ENCODE results near the gene PCGF1. TPM values are rescaled to one million over a fixed set of nuclear protein-coding genes. Genes with fewer than 3 reads are reported as not detected.

PCGF1 gene
- total RNA-seq, 3 donors from 2014 or later (not counting 1 experiment from before 2014, with no cell fraction given): 22.9 to 35.9 (median 33.2) TPM

DNA sequence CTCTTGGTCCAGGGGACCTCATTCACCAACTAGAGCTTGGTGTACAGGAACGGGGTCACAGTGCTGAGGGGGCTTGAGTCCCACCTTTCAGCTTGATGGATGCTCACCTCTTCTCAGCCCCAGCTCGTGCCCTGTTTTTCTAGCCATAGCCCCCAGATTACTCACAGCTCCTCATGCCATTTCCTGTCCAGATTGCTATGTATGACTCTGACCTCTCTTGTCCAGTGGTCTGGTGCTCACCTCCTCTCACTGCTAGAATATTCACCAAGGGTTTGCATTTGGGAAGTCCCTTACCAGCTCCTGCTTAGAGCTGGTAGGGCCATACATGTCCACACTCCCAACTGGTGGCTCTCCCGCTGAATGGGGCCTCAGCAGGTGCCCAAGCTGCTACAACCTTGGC lies 13.9 kb downstream of the PCGF1 start:
- Mint-ChIP-seq H3K9me3 (no peaks in the 10 kb centered on the region), H3K27ac (no peak overlapping the region), H3K36me3 (no peaks in the 10 kb centered on the region), H3K27me3 (ENCODE audit: low read depth in 2 of 2) (peaks cover 0 to 4% of the 10 kb centered on the region in 2 donors), H3K4me3 (no peak overlapping the region), H3K4me1 (peaks cover 8 to 20% of the 10 kb centered on the region in 2 donors)
- Histone ChIP-seq H3K9me3 (ENCODE audit: control insufficient read depth, insufficient read depth, low read length) (no peaks in the 10 kb centered on the region), H3K27me3 (ENCODE audit: control insufficient read depth, insufficient read depth, low read length) (no peaks in the 10 kb centered on the region), H3K27ac (ENCODE audit: low read length) (no peak overlapping the region), H3K4me1 (ENCODE audit: control insufficient read depth, insufficient read depth, low read length) (peaks cover 15% of the 10 kb centered on the region), H3K36me3 (ENCODE audit: control insufficient read depth, insufficient read depth, low read length) (peaks cover 42% of the 10 kb centered on the region), H3K4me3 (ENCODE audit: low read length) (no peak overlapping the region)
- ATAC-seq: no peak
- WGBS (ENCODE audit: insufficient coverage): 96% methylated on average over 3 of the region's 3 CpGs
- intact Hi-C loops (cut with micrococcal nuclease): no loop called here
- TF ChIP-seq, protein P1, sequence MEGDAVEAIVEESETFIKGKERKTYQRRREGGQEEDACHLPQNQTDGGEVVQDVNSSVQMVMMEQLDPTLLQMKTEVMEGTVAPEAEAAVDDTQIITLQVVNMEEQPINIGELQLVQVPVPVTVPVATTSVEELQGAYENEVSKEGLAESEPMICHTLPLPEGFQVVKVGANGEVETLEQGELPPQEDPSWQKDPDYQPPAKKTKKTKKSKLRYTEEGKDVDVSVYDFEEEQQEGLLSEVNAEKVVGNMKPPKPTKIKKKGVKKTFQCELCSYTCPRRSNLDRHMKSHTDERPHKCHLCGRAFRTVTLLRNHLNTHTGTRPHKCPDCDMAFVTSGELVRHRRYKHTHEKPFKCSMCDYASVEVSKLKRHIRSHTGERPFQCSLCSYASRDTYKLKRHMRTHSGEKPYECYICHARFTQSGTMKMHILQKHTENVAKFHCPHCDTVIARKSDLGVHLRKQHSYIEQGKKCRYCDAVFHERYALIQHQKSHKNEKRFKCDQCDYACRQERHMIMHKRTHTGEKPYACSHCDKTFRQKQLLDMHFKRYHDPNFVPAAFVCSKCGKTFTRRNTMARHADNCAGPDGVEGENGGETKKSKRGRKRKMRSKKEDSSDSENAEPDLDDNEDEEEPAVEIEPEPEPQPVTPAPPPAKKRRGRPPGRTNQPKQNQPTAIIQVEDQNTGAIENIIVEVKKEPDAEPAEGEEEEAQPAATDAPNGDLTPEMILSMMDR (IDR thresholded peaks at IDR 0.05): no peak
- DNase-seq: no peak

DNA sequence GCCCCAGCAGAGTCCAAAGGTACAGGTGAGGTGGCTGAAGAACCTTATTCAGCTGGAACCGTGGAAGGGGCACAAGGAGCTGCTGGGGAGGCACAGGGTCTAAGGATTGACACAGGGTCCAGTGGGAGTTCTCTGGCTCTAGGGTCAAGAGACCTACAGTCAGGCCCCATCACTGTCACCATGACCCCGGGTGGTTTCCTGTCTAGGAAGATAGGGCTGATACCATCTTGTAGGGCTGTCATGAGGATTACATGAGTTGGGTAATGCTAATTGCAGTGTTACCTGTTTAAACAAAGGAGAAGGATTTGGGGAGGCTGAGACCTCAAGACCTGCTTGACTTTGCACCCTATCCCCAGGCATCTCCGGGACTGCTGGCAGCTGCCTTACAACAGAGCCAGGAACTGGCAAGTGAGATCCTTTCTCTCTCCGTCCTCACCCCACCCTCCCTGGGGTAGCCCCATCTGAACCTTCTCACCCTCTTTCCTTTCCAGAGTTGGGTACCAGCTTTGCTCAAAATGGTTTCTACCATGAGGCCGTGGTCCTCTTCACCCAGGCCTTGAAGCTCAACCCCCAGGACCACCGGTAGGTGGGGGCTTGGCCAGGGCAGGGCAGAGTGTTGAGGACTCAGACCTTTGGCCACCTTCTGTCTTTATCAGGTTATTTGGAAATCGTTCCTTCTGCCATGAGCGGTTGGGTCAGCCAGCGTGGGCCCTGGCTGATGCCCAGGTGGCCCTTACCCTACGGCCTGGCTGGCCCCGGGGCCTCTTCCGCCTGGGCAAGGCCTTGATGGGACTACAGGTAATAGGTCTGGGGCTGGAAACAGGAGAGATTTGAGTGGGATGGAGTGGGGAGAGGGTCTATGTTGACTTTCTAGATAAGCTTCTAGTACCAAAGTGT lies 15.6 kb downstream of the PCGF1 start:
- Histone ChIP-seq H3K27me3 (ENCODE audit: control insufficient read depth, insufficient read depth, low read length) (no peaks in the 10 kb centered on the region), H3K4me1 (ENCODE audit: control insufficient read depth, insufficient read depth, low read length) (no peaks in the 10 kb centered on the region), H3K36me3 (ENCODE audit: control insufficient read depth, insufficient read depth, low read length) (peaks cover 44% of the 10 kb centered on the region), H3K9me3 (ENCODE audit: control insufficient read depth, insufficient read depth, low read length) (no peaks in the 10 kb centered on the region), H3K27ac (ENCODE audit: low read length) (no peak overlapping the region), H3K4me3 (ENCODE audit: low read length) (no peak overlapping the region)
- DNase-seq: no peak
- no peaks in the 10 kb centered on the region for H3K36me3 Mint-ChIP-seq
- no peak for ATAC-seq
- H3K27me3 Mint-ChIP-seq (ENCODE audit: low read depth in 2 of 2): no peaks in the 10 kb centered on the region
- H3K4me3 Mint-ChIP-seq: no peak overlapping the region
- no peaks in the 10 kb centered on the region for H3K9me3 Mint-ChIP-seq
- peaks cover 0 to 10% of the 10 kb centered on the region in 2 donors for H3K4me1 Mint-ChIP-seq
- WGBS (ENCODE audit: insufficient coverage): 97% methylated on average over 12 of the region's 12 CpGs
- intact Hi-C loops (cut with micrococcal nuclease): no loop called here
- H3K27ac Mint-ChIP-seq: no peak overlapping the region
- TF ChIP-seq, protein P1 (IDR thresholded peaks at IDR 0.05): no peak

- Histone ChIP-seq H3K27ac (ENCODE audit: low read length) (no peak overlapping the region), H3K36me3 (ENCODE audit: control insufficient read depth, insufficient read depth, low read length) (peaks cover 48% of the 10 kb centered on the region), H3K4me3 (ENCODE audit: low read length) (no peak overlapping the region), H3K27me3 (ENCODE audit: control insufficient read depth, insufficient read depth, low read length) (no peaks in the 10 kb centered on the region), H3K4me1 (ENCODE audit: control insufficient read depth, insufficient read depth, low read length) (no peaks in the 10 kb centered on the region), H3K9me3 (ENCODE audit: control insufficient read depth, insufficient read depth, low read length) (no peaks in the 10 kb centered on the region)
- Mint-ChIP-seq H3K27ac (no peak overlapping the region), H3K4me1 (peaks cover 5 to 18% of the 10 kb centered on the region in 2 donors), H3K27me3 (ENCODE audit: low read depth in 2 of 2) (no peaks in the 10 kb centered on the region), H3K4me3 (no peak overlapping the region), H3K9me3 (no peaks in the 10 kb centered on the region), H3K36me3 (peaks cover 8% of the 10 kb centered on the region)
- intact Hi-C loops (cut with micrococcal nuclease): no loop called here
- WGBS (ENCODE audit: insufficient coverage): 98% methylated on average over 6 of the region's 9 CpGs
- TF ChIP-seq, protein P1 (IDR thresholded peaks at IDR 0.05): no peak
- DNase-seq (no peak), ATAC-seq (no peak)
Measured at GRCh38 chr2:74489906-74490305, 17.6 kb downstream of the PCGF1 start.

Measured in natural killer cell (primary cell).